Globus pallidus (tissue), 1 donor: ENCODE results near the gene BPIFB2.
"Not testable (repeated sequence)": the region's sequence is repeated elsewhere in the genome, so short reads cannot be mapped to it uniquely, and the experiment has no call there.

Experiments used
- DNase-seq: peaks from one replicate; pipeline ENCODE4 v3.0.0-alpha.2; 2015; ENCODE audit warnings: low spot score

BPIFB2 gene

DNA sequence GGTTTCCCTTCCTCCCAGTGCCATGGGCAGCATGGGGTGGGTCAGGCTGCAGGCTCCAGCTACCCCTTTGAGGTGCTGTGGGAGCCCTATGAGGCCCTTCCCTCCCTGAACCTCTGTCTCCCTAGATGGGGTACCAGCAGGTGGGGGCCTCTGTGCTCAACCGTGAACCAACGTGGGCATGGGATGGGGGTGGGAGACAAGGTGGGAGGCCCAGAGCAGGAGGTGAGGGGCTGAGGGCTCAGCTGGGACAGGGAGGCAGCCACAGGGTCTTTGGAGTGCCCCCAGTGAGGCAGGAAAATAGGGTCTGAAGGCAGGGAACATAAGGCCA is 36.6 kb upstream of the BPIFB2 start:
- no peak for DNase-seq

- DNase-seq, result no peak
Observed at GRCh38 chr20:32971703-32972161, 35.8 kb upstream of the BPIFB2 start.

DNA sequence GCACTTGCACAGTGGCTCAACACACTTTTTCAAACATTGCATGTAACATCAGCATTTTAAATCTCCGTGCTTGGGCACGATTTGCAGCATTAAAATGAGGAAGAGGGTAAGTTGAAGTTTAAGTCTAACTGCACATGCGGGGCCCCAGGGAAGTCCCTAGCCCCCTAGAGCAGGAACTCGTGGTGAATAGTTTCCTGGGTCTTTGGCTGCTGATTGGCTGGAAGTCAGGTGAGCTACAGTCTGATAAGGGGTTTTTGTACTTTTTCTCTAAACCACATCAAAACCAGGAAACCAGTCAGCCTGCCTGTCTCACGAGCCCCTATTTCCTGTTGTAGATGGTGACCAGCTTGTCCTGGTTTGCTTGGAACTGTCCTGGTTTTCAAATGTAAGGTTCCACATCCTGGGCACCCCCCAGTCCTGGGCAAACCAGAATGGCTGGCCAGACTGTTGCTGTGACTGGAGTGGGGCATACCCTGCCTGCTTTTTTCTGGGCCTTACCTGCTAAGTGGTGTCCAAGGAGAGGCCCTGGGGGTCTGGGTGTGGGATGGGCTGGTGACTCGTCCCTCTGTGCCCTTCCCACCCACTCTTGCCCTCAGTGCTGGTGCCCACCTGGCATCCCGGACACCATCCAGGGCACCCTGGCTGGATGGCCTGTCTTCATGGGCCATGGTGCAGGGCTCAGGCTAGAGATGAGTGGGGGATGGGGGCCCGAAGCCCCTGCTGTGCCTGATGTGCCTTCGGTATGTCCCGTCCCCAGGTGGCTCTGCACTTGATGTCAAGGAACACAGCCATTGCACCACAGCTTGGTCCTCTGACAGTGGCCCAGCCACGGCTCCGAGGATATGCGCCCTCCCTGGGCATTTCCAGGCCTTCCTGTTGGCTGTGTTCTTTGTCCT is 35.1 kb upstream of the BPIFB2 start:
- no peak for DNase-seq

- DNase-seq, result no peak
Observed at GRCh38 chr20:32973077-32973717, 34.3 kb upstream of the BPIFB2 start.

GRCh38 chr20:32974204-32975064 is 33.1 kb upstream of the BPIFB2 start:
- not testable (repeated sequence) for DNase-seq

- DNase-seq, result not testable (repeated sequence)
Observed at GRCh38 chr20:32975121-32975520, 32.4 kb upstream of the BPIFB2 start.

GRCh38 chr20:32975698-32976674 is 31.5 kb upstream of the BPIFB2 start:
- no peak for DNase-seq

DNA sequence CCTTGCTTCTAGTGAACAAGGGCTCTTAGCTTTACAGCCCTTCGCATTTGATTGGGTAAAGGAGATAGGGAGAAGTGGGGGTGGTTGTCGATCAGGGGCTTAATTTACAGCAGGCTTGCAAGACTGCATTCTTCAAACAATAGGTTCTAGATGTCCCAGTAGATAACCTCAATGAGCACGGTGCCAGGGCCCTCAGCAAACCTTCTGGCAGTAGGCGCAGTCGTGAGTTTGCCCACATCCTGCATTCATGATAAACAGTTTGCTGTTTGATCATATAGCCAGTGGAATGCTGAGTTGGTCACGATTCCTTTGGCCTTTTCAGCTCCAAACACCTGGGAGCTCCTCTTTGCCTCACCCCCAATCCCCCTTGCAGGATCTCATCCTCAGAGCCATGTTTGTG is 30.8 kb upstream of the BPIFB2 start:
- no peak for DNase-seq

- DNase-seq, result no peak
Observed at GRCh38 chr20:32977281-32978008, 30.1 kb upstream of the BPIFB2 start.

GRCh38 chr20:32978009-32978335 is 29.5 kb upstream of the BPIFB2 start:
- DNase-seq, result no peak

- no peak for DNase-seq
Observed at GRCh38 chr20:32979201-32979998, 28.1 kb upstream of the BPIFB2 start.

DNA sequence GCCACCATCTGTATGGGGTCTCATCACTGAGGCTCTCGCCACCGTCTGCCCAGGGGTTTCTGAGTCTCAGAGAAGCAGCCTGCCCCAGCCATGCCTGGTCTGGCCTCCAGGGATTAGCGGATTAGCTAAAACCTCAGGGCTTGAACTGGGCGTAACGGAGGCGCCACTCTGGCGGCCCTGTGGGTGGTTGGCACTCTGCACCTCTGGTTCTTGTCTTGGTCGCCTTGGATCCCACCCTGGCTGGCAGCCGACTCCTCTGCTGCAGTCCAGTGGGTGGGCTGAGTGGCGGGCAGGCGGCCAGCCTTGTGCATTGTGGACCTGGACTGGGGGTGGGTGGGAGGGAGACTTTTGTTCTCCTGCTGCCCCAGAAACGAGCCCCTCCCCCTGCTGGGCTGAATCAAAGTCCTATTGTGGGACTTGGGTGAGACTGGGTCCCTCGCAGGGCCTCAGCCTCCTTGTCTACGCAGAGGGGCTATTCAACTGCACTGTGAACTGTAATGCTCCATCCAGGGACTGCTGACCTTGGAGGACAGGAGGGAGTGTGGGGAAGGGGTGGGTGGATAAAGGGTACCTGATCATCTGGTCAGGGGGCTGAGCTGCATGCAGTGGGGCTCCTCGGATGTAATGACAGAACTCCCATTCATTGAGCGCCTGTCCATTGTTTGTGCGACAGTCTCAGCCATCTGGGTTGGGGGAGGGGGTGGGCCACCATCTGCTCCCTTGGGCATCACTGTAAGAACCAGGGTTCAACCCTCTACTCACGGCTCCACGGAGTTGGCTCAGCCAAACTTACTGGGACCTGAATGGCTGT is 27.2 kb upstream of the BPIFB2 start:
- peak; percentile 95 for DNase-seq

DNA sequence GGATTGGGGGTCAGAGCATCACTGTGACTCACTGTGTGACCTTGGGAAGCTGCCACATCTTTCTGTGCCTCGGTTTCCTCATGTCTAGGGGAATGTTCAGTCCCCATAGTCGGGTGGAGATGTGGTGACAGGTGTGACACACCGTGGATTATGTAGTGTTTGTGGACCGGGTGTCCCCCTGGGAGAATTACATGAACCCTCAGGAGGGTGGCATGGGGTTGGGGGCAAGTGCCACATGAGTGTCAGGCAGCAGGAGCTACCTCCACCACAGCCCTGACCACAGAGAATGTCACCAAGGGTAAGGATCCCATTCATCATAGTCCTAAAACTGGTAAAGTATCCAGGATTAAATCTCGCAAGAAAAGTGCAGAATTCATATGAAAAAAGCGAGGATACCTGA is 26.5 kb upstream of the BPIFB2 start:
- no peak for DNase-seq

- DNase-seq, result no peak
Observed at GRCh38 chr20:32982617-32983458, 24.7 kb upstream of the BPIFB2 start.

GRCh38 chr20:32983459-32984112 is 23.9 kb upstream of the BPIFB2 start:
- no peak for DNase-seq

DNA sequence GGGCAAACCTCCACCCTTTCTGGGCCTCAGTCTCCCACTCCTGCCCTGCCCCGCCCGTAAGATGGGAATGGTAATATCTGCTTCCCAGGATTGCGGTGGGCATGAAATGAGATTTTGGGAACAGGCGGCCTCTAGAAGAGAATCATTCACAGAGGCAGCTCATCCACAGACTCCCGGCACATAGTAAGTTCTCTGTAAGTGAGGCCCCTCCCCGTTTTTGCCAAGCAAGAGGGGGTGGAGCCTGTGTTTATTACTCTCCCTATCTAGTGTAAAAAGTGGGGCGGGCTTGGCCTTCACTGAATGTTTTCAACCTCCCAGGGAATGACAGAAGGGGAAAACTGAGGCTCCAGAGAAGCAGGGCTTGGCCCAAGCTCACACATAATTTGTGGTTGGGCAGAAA is 23.3 kb upstream of the BPIFB2 start:
- DNase-seq, result peak; percentile 93

DNA sequence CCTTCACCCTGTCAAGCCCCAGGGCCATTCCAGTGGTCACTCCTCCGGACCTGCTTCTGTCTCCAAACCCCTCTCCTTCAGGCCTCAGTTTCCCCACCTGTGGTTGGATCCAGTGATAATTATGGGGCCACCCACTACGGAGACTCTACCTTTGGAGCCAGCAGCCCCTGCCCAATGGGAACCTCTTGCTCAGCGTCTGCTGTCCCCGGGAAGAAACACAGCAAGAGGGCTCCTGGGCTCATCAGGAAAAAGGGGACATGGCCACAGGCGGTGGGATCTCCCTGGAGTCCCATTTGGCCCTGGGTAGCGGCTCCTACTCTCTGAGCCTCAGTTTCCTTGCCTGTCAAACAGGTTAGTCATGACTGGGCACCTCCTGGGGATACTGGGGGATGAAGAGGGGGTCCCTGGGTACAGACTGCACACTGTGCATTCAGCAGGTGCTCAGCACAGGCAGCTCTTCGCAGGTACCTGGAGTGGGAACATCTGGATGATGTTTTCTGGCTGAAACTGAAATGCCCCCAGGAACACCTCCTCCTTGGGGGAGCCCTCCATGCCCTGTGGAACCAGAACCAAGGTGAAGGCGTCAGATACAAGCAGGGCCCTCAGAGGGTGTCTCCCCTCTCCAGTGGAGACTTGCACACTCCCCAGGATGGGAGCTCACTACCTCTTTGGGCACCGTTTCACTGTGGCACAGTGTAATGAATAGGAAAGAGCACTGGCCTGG is 22.7 kb upstream of the BPIFB2 start:
- DNase-seq, result no peak
